SK-N-MC (cell line): Measurements from ENCODE around the gene ECM2.

Experiments used
- EZH2 ChIP-seq: fragments of 200-600 bp; sonication (generic); IDR thresholded peaks from one replicate; pipeline ENCODE4 v1.6.1; 2017; ENCODE audit warnings: antibody characterized with exemption
- POLR2AphosphoS5 ChIP-seq: IDR thresholded peaks from 2 replicates; pipeline ENCODE4 v1.6.1; 2012; ENCODE audit warnings: mild to moderate bottlenecking, low read depth, low read length, borderline replicate concordance

DNA sequence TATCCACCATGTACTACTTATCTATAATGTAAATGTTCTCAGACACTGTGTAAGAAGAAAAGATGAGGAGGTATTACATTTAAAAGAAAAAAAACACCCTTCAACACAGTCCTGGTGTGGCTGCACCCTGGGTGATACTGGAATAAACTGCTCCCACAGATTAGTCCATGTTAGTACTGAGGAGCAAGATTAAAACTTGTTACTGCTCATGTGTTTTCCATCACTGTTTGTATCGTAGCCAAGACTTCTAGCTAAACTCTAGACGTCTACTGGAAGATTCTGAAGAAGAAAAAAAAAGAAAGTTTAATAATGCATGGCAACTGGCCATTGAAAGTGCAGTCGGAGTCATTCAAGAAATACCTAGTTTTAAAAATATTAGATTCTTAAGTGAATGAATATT is 53.5 kb downstream of the ECM2 start, which contains the start of gene ASPN:
- no peak for TF ChIP-seq EZH2
- TF ChIP-seq POLR2AphosphoS5, result no peak
